ENCODE measurements around the gene MRPL17.

MRPL17 gene

DNA sequence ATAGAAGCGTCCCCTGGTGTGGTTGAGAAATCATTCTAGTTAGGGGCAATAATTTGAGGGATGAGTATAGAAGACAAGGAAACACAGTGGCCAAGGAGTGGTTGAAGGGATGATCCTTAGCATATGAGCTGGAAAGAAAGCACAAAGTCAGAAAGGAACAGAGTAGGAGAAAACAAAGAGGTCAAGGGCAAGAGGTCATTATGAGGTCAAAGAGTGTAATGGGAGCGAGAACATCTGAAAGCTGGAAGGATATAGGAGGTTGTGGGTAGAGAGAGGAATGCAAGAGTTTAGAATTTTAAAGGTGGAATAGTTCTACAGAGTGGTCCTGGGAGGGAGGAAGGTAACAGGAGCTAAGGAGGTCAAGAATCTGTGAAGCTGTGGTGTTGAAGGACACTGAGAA, 29.5 kb downstream of the MRPL17 start:
- DNase-seq: no peak

DNA sequence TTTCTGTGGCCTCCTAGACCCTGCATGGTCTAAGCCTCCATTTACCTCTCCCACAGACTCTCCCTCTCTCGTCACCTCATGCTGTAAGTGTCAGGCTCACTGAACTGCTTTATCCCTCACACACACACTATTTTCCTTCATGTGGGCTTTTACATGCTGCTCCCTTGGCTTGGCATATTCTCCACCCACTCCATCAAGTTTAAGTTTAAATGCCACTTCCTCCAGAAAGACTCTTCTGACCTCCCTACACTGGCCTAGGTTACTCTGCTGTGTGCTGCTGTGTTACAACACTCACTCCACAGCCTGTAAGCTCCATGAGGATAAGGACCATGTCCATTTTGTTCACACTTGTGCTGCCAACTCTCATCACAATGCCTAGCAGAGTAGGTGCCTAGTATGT, 30.0 kb downstream of the MRPL17 start:
- DNase-seq: no peak

DNA sequence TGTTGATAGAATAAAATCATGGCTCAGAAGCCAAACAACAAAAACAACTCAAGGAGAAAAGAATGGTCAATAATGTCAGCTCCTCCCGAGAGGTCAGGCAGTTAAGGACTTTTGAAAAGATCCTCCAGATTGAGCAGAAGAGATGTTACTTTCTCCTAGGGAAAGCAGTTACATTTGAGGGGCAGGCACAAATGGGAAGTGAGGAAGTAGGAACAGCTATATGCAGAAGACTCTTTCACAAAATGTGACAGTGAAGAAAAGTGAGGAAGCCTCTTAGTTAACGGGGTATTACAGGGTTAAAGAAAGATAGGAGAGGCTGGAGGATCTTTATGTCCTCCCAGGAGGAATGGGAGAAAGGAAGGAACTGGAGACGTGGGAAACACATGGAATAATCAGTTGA, 31.0 kb downstream of the MRPL17 start:
- no peak for DNase-seq

DNA sequence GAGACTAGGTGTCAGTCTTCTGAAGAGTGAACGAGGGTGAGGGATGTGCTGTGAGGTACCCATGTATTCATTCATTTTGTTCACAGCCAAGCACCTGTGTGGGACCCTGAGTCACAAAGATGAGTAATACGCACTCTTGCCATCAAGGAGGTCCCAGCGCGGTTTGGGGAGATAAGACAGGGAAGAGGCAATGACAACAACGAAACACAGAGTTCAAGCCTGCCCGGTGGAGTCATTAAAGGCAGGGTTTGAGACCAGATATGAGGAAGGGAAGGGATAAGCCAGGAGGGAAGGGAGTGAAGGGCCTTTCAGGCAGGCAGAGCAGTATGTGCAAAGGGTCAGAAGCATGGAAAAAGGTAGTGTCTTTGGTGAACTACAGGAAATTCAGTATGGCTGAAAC, 32.2 kb downstream of the MRPL17 start:
- DNase-seq: no peak

DNA sequence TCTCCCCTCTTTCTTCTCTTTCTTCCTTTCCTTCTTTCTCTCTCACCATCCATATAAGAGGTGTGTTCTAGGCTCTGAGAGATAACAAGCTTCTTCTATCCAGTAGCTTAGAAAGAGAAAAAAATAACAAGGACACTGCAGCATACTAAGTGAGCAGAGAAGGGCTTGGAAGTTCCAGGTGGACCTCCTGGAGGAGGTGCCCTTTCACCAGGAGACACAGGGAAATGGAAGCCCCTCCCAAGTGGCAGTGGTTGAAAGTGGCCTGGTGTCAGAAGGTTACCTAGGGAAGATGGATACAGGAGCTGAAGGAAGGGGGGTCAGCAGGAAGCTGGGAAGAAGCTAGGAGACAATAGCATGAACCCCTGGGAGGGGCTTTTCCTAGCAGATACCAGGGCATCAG, 33.0 kb downstream of the MRPL17 start:
- no peak for DNase-seq

DNA sequence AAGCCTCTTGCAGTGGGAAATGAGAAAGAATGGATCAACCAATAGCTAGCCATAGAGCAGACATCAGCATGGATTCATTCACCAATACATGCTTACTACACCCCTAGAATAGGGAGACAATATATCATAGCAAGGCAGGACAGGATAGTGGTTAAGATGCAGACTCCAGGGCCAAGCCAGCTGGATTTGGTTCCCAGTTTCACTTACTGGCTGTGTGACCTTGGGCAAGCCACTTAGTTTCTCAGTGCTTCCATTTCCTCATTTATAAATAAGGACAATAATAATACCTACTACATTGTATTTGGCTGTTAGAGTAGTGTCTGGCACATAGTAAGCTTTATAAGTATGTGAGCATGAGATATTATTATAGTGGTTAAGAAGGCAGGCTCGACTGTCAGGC, 34.6 kb downstream of the MRPL17 start:
- no peak for DNase-seq

DNA sequence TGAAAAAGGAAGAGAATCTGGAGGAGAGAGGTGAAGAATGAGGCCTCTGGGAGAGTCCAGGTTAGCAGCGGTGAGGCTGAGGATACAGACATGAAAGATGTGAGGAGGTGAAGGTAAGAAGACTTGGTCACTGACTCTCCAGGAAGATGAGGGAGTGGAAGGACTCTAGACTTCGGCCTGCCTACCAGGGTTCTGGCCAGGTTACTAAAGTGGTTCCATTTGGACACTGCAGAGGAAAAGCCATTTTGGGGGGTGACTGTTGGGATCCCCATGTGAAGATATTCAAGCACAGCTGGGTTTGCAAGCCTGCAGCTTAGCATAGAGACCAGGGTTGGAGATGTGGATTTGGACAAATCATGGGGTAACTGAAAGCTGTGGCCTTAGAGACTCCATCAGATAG, 35.3 kb downstream of the MRPL17 start:
- DNase-seq: no peak

DNA sequence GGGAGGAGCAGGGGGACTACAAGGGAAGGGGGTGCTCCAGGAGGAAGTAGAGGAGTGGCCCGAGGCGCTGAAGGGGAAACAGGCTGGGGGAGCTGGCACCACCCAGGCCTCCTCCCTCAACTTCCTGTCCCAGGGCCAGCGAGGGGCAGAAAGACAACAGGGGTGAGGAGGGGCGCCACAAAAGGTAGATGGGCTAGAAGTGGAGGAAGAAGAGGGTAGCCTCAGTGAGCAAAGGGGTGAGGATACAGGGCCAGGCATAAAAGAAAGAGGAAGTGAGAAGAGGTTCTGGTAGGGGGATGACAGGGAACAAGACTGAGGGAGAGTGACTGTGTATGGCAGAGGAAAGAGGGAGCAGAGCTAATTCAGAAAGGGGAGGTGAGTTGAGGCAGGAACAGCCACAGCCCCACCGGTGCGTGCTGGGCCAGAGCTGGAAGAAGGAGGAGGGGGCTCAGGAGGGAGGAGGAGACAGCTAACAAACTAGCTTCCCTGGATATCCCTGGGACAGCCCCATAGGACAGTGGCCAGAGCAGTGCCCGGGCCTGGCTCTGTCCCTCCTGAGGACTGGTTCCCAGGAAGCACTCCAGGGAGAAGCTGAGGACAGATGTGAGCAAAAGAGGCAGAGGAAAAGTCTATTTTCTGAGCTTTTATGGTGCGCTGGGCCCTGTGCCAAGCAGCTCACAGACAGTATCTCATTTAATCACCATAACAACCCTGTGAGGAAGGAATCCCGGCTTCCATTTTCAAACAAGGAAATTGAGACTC, 36.0 kb downstream of the MRPL17 start:
- peak; percentile 33 for DNase-seq

DNA sequence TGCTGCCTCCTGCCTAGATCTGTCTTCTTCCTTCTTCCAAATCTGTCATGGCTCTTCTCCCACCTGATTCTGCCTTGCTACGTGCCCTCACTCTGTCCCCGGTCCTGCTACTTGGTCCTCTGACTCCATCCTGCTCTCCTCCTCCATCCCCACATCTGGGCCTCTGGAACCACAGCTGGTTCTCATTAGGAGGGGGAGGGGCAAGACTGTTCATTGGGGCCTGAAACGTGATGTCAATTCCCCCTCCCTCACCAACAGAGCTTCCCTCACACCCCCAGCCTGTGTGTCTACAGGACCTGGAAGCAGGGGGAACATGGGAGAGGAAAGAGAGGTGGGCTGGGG, 36.6 kb downstream of the MRPL17 start:
- no peak for DNase-seq

DNA sequence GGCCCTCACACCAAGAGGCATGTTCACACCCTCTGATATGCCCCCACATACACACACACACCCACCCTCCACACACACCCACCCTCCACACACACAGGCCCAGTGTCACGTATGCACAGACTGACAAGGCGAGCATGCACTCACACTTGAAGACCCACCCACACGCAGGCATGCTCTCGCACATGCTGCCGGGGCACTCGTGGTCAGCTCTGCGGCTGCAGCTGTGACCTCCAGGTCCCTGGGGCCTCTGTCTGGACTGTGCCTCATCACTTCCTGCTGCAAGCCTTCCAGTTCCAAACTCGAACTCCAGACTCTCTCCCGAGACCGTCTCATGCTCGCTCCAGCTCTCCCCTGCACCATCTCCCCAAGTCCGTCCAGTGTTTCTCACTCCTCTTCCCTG, 37.1 kb downstream of the MRPL17 start:
- DNase-seq: no peak

DNA sequence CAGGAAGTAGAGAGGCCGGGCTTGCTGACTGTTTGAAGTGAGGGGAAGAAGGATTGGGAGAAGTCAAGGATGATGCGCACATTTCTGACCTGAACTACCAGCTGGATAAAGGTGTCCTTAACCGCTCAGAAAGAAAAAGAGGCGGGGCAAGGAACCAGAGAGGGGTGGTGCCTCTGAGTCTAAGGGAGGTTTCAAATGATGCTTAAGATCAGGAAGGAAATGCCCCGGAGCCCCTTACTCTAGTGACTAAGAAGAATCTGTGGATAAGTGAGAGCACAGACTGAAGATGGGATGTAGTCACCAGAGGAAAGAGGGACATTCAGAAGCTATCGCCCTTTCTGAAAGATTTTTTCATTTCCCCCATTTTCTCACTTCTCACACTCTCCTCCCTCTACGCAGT, 40.2 kb downstream of the MRPL17 start:
- no peak for DNase-seq

DNA sequence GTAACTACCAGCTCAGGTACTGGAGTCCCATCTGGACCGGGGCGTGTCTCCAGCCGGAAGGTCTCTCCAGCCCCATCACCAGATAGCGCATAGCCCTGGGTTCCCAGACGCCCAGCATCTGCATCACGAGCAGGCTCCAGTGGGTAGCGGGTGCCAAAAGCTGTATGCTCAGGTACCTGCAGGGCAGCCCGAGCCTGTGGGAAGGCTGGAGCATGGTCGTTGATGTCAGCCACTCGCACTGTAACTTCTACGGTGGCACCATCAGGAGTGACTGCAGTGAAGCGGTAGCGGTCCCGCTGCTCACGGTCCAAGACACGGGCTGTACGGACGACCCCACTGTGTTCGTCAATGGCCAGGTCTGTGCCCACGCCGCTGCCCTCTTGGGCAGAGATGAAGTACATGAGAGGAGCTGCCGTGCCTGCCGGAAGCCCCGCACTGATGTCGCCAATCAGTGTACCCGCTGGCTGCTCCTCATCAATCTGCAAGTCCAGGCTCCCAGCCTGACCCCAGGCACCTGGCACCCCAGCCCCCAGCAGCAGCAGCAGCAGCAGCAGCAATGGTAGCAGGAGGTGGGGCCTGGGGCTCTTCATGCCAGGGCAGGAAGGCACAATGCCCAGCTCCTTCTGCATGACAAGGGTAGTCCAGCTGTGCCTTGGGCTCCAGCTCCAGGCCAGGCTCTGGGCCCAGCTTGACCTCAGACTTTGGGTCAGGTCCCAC, 42.0 kb downstream of the MRPL17 start:
- no peak for DNase-seq

DNA sequence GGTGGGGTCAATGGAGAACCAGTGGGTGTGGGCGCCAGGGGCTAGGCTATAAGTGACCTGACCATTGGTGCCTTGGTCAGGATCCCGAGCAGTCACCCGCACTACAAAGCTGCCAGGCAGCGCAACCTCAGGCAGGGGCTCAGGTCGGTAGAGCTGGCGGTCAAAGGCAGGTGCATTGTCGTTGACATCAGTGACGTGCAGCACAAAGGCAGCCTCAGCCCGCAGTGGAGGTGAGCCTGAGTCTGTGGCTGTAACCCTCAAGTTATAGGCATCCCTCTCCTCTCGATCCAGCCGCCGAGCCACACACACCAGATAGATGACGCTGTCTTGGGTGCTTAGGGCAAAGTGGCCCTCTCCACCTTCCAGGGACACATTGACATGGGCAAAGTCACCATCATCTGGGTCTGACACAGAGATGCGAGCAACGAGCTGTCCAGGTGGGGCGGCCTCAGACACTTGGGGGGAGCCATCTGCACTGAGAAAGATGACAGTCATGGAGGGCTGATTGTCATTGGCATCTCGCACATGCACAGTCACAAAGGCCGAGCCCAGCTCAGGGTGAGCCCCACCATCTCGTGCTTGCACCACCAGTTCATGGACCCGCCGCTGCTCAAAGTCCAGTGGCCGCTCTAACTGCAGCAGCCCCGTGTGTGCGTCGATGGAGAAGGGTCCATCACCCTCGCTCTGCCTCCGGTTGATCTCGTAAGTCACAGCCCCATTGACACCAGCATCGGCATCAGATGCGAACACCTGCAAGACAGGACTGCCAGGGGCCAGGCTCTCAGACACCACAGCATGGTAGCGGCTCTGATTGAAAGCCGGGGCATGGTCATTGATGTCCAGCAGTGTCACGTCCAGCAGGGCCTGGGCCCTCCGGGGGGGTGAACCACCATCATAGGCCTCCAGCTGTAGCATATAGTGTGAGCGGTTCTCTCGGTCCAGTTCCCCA, 42.8 kb downstream of the MRPL17 start:
- DNase-seq: no peak

DNA sequence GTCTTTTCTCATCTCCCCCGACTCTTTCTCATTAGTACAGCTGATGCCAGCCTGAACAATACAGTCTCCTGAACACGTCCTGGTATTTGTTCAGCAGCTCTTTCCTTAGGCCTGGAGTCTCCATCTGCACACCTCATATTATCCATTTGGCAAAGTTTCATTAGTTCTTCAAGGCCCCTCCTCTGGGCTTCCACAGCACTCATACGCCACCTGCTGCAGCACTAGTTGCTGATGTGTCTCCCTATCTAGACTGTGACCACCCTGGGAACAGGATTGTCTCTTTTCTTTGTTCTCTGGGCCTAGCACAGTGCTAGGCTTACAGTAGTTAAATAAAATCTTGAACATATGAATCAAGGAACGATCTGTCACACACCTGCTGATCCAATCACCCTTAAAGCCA, 44.7 kb downstream of the MRPL17 start:
- DNase-seq: peak; percentile 15

DNA sequence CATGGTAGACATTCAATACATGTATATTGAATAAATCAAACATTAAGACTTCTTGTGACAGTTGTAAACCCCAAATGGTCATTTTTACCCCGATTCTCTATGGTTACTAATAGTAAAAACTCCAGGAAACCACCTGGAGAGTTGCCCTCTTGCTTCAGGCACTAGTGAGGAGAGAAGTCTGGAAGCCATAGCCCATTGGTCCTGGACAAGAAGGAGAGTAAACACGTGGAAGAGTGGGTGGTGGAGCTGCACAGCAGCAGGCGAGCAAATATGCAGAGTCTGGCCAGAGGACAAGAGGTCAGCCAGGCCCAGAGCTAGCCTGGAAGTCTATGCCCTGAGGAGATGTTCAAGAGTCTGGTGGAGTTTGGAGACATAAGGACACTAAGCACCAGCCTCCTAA, 45.3 kb downstream of the MRPL17 start:
- DNase-seq: no peak

DNA sequence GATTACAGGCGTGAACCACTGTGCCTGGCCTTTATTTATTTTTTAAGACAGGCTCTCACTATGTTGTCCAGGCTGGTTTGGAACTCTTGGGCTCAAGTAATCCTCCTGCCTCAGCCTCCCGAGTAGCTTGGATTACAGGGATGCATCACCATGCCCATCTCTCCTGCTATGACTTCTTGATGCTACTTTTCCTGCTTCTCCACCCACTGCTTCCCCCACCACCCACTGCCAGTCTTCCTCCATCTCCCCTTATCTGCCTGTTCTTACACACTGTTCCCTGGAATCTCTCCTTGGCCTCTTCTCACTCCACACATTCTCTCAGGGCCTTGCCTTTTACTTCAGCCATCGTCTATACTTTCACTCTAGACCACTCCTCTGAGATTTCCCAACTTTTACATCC, 46.7 kb downstream of the MRPL17 start:
- no peak for DNase-seq

DNA sequence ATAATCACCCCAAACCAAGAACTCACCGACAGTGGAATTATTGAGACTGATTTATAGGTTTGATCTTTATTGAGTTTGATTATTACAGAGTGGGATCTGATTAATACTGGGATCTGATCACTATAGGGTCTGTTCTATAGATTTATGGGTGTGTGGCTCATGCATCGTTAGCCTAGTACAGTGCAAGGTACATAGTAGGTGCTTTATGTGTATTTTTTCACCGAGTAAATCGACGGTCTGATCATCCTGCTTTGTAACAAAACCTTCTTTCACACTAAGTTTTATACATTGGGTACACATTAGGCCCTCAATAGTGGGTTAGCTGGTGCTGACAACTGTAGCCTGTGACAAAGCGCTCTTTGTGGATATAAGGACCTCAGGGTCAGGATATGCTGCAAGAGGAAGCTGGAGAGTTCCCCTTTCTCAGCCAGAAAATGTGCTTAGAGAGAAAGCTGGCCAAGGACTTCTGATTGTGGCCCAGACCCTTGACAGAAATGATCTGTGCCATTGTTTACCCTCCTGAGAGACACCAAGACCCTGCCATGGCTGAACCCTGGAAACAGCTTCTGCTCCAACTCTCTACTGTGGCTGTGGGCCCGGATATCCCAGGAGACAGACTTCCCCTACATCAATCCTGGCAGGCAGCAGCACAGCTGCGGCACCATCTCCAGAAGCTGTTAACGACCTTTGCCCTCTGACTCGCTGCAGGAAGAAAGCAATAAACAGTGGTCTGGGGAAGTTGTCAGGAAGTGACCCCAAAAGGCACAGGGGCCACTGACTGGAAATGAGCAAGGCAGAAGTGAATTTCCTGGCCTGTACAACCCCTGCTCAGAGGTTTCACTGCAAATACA, 47.8 kb downstream of the MRPL17 start:
- DNase-seq: peak; percentile 57

DNA sequence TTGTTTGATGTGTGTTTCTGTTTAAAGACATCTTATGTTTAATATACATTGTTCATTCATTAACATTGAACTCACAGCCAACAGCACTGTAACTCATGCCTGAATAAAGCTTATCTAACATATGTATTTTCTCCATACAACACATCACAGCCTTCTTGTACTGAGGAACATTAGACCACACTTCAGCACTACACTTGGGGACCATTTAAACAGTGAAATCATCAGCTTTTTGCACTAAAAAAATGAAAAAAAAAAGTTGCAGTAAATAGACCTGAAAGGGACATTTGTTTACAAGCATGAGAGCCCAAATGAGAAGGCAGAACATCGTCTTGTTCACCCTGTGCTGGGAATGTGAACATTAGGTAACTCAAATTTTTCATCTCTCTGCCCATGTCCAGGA, 48.6 kb downstream of the MRPL17 start:
- DNase-seq: no peak

DNA sequence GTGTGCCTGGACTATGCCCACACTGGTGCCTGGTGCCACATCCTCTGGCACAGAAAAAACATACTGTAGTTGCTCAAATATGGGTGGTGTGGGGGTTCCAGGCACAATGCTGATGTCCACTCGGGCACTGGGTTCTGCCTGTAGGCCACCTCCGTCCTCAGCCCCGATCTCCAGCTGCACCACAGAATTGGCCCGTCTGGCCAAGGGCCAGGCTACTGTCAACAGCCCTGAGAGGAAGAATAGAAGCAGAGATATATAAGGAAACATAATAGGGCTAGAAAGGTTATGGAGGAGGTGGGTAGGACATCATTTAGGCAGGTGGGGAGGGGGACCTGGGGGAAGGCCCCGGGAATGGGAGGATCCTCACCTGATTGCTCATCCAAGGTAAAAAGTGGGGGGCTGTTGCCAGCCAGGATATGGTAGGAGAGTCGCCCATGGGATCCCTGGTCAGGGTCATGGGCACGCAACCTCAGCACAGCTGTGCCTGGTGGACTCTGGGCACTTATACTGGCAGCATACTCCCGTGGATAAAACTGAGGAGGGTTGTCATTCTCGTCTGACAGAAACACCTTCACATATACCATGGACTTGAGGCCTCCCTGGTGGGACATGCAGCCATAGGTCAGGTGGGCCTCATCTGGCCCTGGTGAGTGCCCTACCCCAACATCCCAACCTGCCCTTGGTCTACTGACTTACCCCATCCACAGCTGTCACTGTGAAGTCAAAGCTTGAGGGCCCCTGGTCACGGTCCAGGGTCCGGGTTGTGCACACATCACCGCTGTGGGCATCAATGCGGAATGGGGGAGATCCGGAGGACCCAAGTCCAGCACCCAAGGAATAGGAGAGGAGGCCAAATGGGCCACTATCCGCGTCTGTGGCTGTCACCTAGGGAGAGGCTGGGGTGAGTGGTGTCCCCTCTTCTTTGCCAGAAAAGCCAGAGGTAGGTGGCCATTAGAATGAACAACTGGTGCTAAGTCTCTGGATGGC, 49.4 kb downstream of the MRPL17 start:
- no peak for DNase-seq

DNA sequence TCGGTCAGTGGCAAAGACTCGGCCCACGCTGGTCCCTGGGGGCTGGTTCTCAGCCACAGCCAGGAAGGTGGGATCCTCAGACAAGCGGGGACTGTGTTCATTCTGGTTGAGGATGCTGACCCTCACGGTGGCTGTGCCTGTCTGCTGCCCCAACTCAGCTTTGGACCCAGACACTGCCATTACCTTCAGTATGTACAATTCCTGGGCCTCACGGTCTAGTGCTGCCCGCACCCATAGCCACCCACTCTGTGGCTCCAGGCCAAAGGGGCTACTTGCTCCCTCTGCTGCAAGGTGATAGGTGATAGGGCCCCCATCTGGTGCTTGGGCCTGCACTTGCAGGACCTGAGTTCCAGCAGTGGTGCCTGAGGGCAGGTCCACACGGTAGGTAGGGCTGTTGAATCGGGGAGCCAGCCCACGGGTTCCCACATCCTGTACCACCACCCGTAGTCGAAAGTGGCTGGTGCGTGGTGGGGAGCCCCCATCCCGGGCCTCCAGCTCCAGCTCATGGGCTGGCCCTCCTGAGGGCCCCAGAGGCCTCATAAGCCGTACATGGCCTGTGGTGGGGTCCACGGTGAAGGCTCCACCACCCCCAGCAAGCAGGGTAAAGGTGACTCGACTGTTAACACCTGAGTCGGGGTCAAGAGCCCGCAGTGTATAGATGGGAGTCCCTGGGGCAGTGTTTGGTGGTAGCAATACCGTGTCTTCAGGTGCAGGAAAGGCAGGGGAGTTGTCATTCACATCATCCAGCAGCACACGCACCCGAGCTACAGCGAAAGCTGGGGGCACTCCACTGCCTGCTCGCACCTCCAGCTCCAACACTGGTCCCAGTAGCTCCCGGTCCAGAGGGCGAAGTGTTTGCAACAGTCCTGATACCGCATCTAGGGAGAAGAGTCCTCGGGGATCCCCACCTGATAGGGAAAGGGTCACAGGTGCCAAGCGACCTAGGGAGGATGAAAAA, 50.7 kb downstream of the MRPL17 start:
- DNase-seq: no peak
